NCI-H1417 (cell line): ENCODE measurements around the gene TEX54.

ENCODE experiments used
- DNase-seq, 3 experiments: peaks; one replicate each; lab custom pipeline; 2025; lab: John Stamatoyannopoulos, UW

The TEX54 gene

DNA sequence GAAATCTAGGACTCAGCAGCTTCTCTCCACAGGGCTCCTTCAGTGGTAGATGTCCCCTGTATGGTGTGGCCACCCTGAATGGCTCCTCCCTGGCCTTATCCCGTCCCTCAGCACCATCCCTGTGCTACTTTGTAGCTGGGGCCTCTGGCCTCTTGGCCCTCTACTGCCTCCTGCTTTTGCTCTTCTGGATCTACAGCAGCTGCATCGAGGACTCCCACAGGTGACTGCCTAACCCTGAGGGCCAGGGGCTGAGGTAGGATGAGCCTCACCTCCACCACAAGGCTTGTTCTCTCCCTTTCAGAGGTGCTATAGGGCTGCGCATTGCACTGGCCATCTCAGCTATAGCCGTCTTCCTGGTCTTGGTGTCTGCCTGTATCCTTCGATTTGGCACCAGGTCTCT lies 43.6 kb downstream of the TEX54 start:
- no peak for DNase-seq

DNA sequence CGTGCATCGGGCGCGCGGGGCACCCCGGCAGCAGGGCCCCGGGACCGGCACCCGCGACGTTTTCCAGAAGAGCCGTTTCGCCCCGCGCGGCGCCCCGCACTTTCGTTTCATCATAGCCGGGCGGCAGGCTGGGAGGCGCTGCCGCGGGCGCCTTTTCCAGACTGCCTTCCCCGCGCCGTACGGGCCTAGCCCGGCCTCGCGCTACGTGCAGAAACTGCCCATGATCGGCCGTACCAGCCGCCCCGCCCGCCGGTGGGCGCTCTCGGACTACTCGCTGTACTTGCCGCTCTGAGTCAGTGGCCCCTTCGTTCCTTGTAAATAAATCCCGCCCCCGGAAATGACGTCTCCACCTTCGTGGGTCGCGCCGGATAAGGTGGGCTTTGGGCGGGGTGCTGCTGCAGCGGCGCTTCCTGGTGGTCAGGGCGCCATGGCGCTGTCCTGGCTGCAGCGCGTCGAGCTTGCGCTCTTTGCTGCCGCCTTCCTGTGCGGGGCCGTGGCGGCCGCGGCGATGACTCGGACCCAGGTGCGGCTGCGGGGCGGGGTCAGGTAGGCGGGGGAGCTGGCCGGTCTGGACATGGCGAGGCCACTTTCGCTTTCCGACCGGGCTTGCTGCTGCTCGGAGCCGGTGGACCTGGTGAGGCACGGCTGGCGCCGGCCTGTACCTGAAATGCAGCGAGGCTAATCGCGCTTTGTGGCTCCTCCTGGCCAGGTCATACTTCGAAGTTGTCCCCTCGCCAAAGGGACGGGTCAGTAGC lies 45.5 kb downstream of the TEX54 start, which contains the start of gene TMEM179B:
Gene TMEM179B, plus strand, starts transcription at position 398 of the 755 bp plus-strand sequence. Its CDS starts 30 bp downstream, at position 428.
- peak; percentile 96 to 99 (median 97) for DNase-seq

DNA sequence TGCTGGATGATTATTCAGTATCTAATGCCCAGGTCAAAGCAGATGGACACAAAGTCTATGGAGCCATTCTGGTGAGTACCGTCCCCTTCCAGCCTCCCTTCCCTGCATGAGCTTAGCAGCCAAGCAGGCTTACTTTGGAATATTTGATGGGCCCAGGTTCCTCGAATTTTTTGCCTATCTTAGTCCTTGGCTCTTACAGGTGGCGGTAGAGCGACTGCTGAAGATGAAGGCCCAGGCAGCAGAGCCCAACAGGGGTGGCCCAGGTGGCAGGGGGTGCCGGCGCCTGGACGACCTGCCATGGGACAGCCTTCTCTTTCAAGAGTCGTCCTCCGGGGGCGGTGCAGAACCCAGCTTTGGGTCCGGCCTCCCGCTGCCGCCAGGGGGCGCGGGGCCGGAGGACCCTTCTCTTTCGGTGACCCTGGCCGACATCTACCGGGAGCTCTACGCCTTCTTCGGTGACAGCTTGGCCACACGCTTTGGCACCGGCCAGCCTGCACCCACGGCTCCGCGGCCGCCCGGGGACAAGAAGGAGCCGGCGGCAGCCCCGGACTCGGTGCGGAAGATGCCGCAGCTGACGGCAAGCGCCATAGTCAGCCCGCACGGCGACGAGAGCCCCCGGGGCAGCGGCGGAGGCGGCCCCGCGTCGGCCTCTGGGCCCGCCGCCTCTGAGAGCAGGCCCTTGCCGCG lies 46.2 kb downstream of the TEX54 start:
- peak; percentile 81 to 90 (median 82) for DNase-seq

DNA sequence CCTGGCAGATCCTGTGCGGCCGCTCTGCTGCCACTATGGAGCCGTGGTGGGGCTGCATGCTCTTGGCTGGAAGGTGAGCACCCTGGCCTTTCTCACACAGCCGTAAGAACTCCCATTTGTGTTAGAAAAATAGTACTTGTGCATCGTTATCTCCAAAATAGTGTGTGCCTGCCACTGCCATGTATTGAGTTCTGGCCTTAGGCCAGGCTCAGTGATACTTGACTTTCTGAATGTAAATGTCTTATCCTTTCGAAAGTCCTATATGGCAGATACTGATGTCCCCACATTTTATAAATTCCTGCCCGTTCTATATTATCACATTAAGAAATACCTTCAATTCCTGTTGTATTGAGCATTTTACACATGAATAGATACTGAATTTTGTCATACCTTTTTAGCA lies 49.9 kb downstream of the TEX54 start:
- DNase-seq = no peak
